Kidney epithelial cell (primary cell): ENCODE results near the gene ZFR2. TPM values are rescaled to one million over a fixed set of nuclear protein-coding genes. Genes with fewer than 3 reads are reported as not detected.

Experiments
- DNase-seq: peaks from one replicate; pipeline ENCODE4 v3.0.0-alpha.2; 2010; ENCODE audit warnings: low read depth
- H3K27me3 ChIP-seq: 2 replicates; pipeline ENCODE4 v1.6.0; 2011; ENCODE audit warnings: low read length; ENCODE audit not compliant: control insufficient read depth, insufficient read depth
- H3K36me3 ChIP-seq: 2 replicates; pipeline ENCODE4 v1.5.1; 2011; ENCODE audit warnings: low read length; ENCODE audit not compliant: control insufficient read depth, insufficient read depth
- H3K4me3 ChIP-seq: 2 replicates; pipeline ENCODE4 v1.5.1; 2011; ENCODE audit warnings: low read depth, mild to moderate bottlenecking, control low read depth, low read length
- total RNA-seq: library from RNA; depleted of rRNA; stranded (reverse); fragments of >200 nt; gene quantifications from 2 replicates; pipeline ENCODE4 v1.2.3, GENCODE V29; 2015
- TF ChIP-seq, protein P1 (sequence below): IDR thresholded peaks from 2 replicates; pipeline ENCODE4 v1.5.1; 2011; ENCODE audit warnings: mild to moderate bottlenecking, moderate library complexity, low read length, control low read depth, inconsistent platforms; ENCODE audit not compliant: insufficient read depth, poor library complexity, severe bottlenecking

ZFR2 gene
- total RNA-seq, 1 donor from 2014 or later: 0.17 TPM

DNA sequence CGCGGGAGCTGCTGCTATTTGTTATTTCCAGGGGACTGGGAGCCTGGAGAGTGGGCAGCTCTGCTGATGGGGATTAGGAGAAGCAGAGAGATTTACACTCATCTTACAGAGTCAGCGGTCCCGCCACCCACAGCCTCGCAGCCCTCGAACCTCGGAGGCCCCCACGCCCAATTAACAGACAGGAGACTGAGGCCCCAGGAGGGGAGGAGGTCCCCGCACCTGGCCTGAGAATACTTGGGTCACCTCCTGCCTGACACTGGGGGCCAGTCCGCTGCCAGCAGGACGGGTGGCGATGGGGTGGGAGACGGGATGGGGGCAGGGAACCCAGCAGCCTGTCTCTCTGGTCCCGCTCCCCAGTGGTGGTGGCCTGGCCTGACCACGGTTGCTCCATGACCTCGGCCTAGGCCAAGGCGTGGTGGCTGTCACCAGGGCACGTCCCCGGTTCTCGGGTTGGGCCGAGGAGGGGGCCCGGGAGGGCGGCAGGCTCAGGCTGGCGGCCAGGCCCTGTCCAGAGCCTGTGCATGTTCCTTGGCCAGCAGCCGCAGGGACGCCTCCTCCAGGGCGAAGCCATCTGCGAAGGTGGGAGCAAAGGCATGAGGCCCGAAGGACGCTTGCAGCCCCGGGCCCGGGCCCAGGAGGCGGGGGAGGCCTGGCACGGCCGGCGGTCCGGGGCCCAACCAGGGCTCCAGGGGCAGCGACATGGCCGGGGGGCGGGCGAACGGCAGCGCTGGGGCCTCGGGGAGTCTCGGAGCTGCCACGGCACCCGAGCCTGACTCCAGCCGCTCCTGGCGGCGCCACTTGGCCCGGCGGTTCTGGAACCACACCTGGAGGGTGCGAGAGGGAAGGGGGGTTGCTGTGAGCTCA, 98.5 kb downstream of the ZFR2 start:
- TF ChIP-seq, protein P1, sequence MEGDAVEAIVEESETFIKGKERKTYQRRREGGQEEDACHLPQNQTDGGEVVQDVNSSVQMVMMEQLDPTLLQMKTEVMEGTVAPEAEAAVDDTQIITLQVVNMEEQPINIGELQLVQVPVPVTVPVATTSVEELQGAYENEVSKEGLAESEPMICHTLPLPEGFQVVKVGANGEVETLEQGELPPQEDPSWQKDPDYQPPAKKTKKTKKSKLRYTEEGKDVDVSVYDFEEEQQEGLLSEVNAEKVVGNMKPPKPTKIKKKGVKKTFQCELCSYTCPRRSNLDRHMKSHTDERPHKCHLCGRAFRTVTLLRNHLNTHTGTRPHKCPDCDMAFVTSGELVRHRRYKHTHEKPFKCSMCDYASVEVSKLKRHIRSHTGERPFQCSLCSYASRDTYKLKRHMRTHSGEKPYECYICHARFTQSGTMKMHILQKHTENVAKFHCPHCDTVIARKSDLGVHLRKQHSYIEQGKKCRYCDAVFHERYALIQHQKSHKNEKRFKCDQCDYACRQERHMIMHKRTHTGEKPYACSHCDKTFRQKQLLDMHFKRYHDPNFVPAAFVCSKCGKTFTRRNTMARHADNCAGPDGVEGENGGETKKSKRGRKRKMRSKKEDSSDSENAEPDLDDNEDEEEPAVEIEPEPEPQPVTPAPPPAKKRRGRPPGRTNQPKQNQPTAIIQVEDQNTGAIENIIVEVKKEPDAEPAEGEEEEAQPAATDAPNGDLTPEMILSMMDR: no peak

DNA sequence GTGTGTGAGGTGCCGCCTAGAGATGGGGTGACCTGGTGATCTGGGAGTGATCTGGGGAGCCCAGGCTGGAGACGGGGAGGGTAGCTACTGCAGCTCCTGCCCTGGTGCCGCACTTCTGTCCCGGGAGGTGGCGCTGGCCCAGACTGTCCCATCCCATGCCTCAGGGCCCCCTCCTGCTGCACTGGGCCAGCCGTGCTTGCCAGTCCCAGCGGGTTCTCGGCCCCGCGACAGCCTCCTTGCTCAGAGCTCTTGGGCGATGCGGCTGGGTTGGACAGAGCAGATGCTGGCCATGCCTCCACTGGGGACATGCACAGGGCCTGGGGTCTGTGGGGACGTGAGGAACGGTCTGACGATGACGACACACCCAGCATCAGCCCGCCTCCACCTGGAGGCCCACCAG, 99.3 kb downstream of the ZFR2 start:
- Histone ChIP-seq H3K4me3 (no peak overlapping the region), H3K27me3 (peaks cover 17% of the 10 kb centered on the region), H3K36me3 (no peaks in the 10 kb centered on the region)
- no peak for DNase-seq
- TF ChIP-seq, protein P1: no peak

More for the DNA sequence above, 98.5 kb downstream of the ZFR2 start:
- no peak for DNase-seq
- H3K27me3 ChIP-seq: peaks cover 18% of the 10 kb centered on the region
- no peaks in the 10 kb centered on the region for H3K36me3 ChIP-seq
- no peak overlapping the region for H3K4me3 ChIP-seq

DNA sequence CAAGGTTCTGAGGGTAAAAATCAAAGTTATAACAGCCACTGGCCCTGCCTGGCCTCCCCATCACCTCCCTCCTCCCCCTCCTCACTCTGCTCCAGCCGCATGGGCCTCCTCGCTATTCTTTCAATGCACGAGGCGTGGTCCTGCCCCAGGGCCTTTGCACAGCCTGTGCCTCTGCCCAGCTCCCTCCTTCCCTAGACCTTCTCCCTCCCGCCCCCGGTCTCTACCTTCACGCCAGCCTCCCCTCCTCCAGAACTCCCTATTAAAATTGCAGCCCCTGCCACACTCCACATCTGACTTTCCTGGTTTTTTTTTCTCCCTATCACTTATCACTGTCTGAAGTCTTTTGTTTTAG, 100.1 kb downstream of the ZFR2 start:
- H3K27me3 ChIP-seq: peaks cover 14% of the 10 kb centered on the region
- no peak overlapping the region for H3K4me3 ChIP-seq
- H3K36me3 ChIP-seq: no peaks in the 10 kb centered on the region
- DNase-seq: no peak
- TF ChIP-seq, protein P1: no peak

DNA sequence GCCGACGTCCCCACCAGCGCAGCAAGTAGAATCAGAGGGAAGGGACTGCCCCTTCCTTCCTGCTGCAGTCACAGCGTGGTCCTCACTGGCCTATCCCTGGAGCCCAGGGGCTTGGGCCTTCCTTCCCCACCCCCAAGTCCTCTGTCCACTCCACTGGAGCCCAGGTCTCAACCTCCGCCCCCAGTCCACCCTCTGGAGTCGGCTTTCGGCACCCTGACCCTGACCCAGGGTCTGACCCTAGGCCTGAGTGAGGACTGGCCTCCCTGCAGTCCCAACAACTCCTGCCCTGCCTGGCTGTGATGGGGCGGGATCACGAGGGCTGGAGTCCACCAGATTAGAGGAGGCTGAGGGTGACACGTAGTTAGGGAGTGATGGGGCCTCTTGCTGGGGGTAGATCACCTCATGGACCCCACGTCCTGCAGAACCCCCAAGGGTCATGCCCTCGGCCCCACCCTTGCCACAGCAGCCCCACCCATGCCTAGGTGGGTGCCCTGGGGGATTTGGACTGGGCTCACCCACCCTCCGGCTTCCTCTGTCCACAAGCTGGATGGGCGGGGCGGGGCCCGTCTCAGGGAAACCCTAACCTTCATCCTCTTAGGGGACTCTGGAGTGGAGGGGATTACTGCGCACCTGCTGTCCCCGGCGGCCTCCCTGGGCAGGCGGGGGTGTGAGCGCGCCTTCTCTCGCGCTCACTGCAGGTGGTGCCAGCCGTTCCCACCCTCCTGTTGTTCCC, 100.7 kb downstream of the ZFR2 start:
- Histone ChIP-seq H3K4me3 (no peak overlapping the region), H3K27me3 (peaks cover 14% of the 10 kb centered on the region), H3K36me3 (no peaks in the 10 kb centered on the region)
- TF ChIP-seq, protein P1: no peak
- no peak for DNase-seq

DNA sequence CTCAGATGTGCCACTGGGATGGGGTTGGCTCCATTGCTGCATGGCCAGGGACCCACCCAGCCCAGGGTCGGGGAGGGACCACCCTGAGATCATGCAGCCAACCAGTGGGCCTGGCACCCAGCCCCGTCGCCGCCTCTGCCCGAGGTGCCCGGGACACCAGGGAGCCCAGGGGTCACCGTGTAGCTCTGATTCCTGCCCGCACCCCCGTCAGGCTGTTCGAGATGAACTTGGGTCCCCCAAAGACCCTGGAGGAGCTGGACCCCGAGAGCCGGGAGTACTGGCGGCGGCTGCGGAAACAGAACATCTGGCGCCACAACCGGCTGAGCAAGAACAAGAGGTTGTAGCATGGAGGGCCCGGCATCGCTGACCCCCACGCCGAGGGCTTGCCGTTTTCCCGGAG, 101.8 kb downstream of the ZFR2 start:
- TF ChIP-seq, protein P1: no peak
- no peak for DNase-seq
- H3K4me3 ChIP-seq: no peak overlapping the region
- H3K27me3 ChIP-seq: peaks cover 12% of the 10 kb centered on the region
- no peaks in the 10 kb centered on the region for H3K36me3 ChIP-seq
